ENCODE results near the gene ME3.

DNA sequence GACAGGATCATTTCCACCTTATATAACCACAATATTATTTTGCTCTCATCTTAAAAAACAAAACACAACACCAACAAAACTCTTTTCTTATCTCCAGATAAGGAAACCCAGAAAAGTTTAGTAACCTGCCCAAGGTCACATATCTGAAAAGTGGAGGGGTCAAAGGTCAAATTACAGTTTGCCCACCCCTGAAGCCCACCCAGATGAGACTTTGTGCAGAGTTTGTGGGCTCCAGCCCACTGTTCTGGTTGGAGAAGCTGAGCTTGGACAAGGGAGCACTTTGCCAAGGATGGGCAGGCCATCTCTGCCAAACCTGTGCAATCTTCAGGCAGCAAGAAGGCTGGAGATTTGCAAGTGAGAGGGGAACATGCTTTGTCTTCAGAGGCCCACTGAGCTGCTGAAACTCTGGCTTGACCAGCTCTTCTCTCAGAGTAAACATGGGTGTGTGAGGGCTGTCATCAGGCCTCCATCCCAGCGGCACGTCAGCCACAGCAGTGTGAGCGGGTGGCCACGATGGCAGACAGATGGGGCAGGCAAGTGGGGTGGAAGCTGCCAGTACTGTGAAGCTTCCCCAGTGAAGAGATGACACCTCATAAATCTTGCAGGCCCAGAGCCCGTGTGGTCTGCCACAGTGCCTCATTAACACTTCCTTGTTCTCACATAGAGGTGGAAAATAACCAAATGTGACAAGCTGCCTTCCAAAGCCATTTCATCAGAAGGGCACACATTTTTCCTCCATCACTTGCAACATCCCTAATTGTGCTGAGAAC is 186.0 kb downstream of the ME3 start:
- TF ChIP-seq, protein P1, sequence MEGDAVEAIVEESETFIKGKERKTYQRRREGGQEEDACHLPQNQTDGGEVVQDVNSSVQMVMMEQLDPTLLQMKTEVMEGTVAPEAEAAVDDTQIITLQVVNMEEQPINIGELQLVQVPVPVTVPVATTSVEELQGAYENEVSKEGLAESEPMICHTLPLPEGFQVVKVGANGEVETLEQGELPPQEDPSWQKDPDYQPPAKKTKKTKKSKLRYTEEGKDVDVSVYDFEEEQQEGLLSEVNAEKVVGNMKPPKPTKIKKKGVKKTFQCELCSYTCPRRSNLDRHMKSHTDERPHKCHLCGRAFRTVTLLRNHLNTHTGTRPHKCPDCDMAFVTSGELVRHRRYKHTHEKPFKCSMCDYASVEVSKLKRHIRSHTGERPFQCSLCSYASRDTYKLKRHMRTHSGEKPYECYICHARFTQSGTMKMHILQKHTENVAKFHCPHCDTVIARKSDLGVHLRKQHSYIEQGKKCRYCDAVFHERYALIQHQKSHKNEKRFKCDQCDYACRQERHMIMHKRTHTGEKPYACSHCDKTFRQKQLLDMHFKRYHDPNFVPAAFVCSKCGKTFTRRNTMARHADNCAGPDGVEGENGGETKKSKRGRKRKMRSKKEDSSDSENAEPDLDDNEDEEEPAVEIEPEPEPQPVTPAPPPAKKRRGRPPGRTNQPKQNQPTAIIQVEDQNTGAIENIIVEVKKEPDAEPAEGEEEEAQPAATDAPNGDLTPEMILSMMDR (IDR thresholded peaks at IDR 0.05): no peak
- TF ChIP-seq POLR2A (IDR thresholded peaks at IDR 0.05): no peak
